ENCODE data around the gene UVSSA. TPM values are rescaled to one million over a fixed set of nuclear protein-coding genes. Genes with fewer than 3 reads are reported as not detected.

Gene UVSSA
- total RNA-seq, 1 donor from 2014 or later, result 22.8 TPM

DNA sequence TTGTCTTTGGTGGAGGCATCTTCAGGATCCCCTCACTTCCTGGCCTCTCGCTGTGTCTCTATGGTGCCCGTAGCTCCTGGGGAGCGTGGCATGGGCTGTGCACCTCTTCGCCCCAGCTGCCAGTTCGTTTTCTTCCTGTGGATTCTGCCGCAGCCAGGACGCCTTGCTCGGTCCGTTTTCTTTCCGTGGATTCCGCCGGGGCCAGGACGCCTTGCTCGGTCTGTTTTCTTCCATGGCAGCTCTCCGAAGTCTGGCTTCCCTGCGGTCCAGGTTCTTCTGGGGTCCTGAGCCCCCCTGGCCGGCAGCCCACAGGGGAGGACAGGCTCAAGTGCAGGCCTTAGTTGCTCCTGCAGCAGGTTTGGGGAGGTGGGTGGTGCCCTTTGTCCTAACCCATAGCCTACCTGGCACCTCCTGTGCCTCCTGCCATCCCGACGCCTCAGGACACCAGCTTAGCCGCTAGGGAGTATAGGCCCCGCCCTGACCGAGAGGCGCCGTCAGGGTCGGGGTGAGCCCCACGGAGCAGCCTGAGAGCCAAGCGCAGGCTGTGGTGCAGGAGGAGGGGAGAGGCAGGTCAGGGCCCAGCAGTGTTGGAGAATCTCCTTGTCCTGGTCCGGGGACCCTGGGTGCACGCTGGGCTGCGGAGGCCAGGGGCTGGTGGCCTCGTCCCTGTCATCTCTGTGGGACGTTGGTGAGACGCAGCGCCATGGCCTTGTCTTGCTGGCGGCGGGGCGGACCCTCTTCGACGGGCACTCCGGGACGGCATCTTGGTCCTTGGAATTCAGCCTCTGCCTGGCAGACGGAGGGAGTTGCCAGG lies 27.1 kb downstream of the UVSSA start:
- no peak for DNase-seq (ENCODE audit: low read depth, low spot score)
- Mint-ChIP-seq H3K36me3 (ENCODE audit: low read depth) (peaks cover 27% of the 10 kb centered on the region), H3K27me3 (ENCODE audit: low read depth) (no peaks in the 10 kb centered on the region), H3K27ac (ENCODE audit: unreplicated experiment) (no peak overlapping the region), H3K4me3 (no peak overlapping the region), H3K4me1 (peaks cover 9% of the 10 kb centered on the region), H3K9me3 (no peaks in the 10 kb centered on the region)
- TF ChIP-seq, protein P1, sequence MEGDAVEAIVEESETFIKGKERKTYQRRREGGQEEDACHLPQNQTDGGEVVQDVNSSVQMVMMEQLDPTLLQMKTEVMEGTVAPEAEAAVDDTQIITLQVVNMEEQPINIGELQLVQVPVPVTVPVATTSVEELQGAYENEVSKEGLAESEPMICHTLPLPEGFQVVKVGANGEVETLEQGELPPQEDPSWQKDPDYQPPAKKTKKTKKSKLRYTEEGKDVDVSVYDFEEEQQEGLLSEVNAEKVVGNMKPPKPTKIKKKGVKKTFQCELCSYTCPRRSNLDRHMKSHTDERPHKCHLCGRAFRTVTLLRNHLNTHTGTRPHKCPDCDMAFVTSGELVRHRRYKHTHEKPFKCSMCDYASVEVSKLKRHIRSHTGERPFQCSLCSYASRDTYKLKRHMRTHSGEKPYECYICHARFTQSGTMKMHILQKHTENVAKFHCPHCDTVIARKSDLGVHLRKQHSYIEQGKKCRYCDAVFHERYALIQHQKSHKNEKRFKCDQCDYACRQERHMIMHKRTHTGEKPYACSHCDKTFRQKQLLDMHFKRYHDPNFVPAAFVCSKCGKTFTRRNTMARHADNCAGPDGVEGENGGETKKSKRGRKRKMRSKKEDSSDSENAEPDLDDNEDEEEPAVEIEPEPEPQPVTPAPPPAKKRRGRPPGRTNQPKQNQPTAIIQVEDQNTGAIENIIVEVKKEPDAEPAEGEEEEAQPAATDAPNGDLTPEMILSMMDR (conservative IDR thresholded peaks at IDR 0.05), result no peak

DNA sequence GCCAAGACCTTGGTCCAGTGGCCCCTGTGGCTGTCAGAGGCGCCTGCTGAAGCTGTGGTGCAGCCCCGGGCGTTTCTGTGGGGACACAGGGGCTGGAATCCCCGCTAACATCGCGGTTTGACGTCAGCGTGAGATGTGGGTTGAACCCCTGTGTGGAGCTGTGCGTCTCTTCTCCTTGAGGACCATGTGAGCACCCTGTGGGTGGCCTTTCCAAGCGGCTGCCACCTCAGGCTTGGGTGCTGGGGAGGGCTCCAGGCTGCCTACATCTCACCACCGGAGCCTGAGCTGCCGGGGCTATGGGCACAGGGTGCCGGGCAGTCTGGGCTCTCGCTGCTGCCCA lies 27.7 kb downstream of the UVSSA start:
- peaks cover 4% of the 10 kb centered on the region for H3K4me1 Mint-ChIP-seq
- no peak for DNase-seq (ENCODE audit: low read depth, low spot score)
- no peaks in the 10 kb centered on the region for H3K9me3 Mint-ChIP-seq

DNA sequence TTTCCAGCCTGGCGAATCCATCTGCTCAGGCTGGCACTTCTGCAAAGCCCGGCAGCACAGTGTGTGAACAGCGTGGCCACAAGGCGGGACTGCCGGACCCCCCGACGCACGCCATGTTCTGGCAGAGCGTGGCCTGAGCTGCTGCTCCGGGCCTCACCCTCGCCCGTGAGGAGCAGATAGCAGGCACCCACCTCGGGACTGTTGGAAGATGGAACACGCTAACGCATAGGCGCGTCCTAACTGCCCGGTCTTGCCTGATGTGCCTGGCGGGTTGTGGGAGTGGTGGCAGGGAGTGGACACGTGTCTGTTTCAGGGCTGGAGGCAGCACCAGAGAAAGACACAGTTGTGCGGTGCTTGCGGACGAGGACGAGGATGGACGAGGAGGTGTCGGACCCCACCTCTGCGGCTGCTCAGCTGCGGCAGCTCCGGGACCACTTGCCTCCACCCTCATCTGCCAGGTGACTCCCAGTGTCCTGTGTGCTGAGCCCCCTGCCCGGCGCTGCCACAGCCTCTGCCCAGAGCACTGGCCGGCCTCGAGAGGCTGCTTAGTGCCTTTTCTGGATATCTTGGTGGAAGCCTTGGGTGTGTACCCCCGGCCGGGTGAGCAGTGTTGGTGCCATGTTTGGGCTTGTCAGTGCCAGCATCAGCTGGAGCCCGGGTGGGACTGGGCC lies 28.2 kb downstream of the UVSSA start:
- TF ChIP-seq, protein P1 (conservative IDR thresholded peaks at IDR 0.05), result no peak
- no peak for DNase-seq (ENCODE audit: low read depth, low spot score)
- Mint-ChIP-seq H3K36me3 (ENCODE audit: low read depth) (peaks cover 27% of the 10 kb centered on the region), H3K27me3 (ENCODE audit: low read depth) (no peaks in the 10 kb centered on the region), H3K4me3 (no peak overlapping the region), H3K27ac (ENCODE audit: unreplicated experiment) (no peak overlapping the region), H3K9me3 (no peaks in the 10 kb centered on the region), H3K4me1 (no peaks in the 10 kb centered on the region)

More for the DNA sequence above, 27.7 kb downstream of the UVSSA start:
- TF ChIP-seq, protein P1 (conservative IDR thresholded peaks at IDR 0.05), result no peak
- Mint-ChIP-seq H3K27ac (ENCODE audit: unreplicated experiment) (no peak overlapping the region), H3K36me3 (ENCODE audit: low read depth) (peaks cover 27% of the 10 kb centered on the region), H3K27me3 (ENCODE audit: low read depth) (no peaks in the 10 kb centered on the region), H3K4me3 (no peak overlapping the region)

DNA sequence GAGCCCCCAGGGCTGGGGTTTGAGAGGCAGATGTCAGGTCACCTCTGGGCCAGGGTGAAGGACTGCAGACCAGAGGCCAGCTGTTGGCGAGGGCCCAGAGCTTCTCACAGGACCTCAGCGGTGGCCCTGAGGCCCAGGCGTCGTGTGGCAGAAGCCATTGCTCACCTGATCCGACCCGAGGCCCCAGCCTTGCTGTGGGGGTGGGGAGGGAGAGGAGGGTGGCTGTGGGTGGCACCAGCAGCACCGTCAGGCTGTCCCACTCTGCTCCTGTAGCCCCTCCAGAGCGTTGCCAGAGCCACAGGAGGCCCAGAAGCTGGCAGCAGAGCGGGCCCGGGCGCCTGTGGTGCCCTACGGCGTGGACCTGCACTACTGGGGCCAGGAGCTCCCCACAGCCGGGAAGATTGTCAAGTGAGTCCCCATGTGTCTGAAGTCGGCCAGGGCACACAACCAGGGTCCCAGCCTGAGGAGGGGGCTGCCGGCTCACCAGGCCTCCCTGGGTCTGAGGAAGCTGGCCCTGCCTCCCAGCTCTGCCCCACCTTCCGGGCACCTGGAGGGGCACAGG lies 28.8 kb downstream of the UVSSA start:
- DNase-seq (ENCODE audit: low read depth, low spot score), result no peak
- TF ChIP-seq, protein P1 (conservative IDR thresholded peaks at IDR 0.05), result no peak

DNA sequence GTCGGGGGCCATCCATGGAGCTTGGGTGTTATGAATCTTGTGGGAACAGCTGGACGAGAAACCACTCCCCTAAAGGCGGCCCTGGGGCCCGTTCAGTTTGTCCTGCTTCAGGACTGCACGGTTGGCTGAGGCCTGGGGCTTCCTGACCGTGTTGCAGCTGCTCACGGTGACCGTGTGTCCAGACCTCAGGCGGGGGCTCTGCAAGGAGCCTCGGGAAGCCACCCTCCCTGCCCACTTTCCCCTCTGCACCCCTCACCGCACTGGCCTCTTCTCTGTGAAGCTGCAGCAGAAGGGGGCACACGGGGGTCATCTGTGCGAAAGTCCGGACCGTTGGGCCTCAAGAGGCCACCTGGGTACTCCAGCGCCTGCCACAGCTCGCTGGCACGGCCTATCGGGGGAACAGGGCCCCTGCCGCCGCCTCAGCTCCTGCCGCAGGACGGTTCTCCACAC lies 29.4 kb downstream of the UVSSA start:
- no peak for DNase-seq (ENCODE audit: low read depth, low spot score)
- Mint-ChIP-seq H3K4me1 (no peaks in the 10 kb centered on the region), H3K36me3 (ENCODE audit: low read depth) (peaks cover 21% of the 10 kb centered on the region), H3K27me3 (ENCODE audit: low read depth) (no peaks in the 10 kb centered on the region), H3K27ac (ENCODE audit: unreplicated experiment) (no peak overlapping the region), H3K9me3 (no peaks in the 10 kb centered on the region), H3K4me3 (no peak overlapping the region)
- TF ChIP-seq, protein P1 (conservative IDR thresholded peaks at IDR 0.05), result no peak

More for the DNA sequence above, 28.8 kb downstream of the UVSSA start:
- Mint-ChIP-seq H3K4me1 (no peaks in the 10 kb centered on the region), H3K36me3 (ENCODE audit: low read depth) (peaks cover 27% of the 10 kb centered on the region), H3K27ac (ENCODE audit: unreplicated experiment) (no peak overlapping the region), H3K4me3 (no peak overlapping the region), H3K9me3 (no peaks in the 10 kb centered on the region), H3K27me3 (ENCODE audit: low read depth) (no peaks in the 10 kb centered on the region)

All from neural crest cell (in vitro differentiated cells).